IMR-90 (cell line): ENCODE results near the gene KLHL3. TPM values are rescaled to one million over a fixed set of nuclear protein-coding genes. Genes with fewer than 3 reads are reported as not detected.

Source experiments
- ATAC-seq: fragments of 200-7000 bp; cut with Tn5 transposase; 2 replicates; pipeline ENCODE4 v1.9.1; 2020; ENCODE audit warnings: low read depth, mild to moderate bottlenecking, moderate library complexity
- BruUV-seq: library from RNA; stranded (reverse); fragments of 400-500 nt; replicated peaks from 2 replicates; lab custom pipeline; 2021; lab: Mats Ljungman, UMichigan
- CTCF ChIA-PET: fragments of 300-600 bp; formaldehyde crosslinking; extraction: SDS; loops from one replicate; lab custom pipeline; 2021; ENCODE audit warnings: antibody characterized with exemption; lab: Yijun Ruan, JAX
- POLR2A ChIA-PET: fragments of 300-600 bp; sonication (Branson Sonifier 250); formaldehyde crosslinking; loops from one replicate; lab custom pipeline; 2022; ENCODE audit warnings: antibody characterized with exemption; ENCODE audit not compliant: unreplicated experiment; lab: Charles Lee
- DNase-seq: peaks from one replicate; pipeline ENCODE4 v3.0.0; 2013
- H2AFZ ChIP-seq: replicated peaks from 2 replicates; pipeline ENCODE3; 2013; ENCODE audit warnings: low read length, mild to moderate bottlenecking; ENCODE audit not compliant: poor library complexity
- H2AK5ac ChIP-seq: 2 replicates; pipeline ENCODE4 v1.6.1; 2013; ENCODE audit warnings: low read depth, low read length, inconsistent platforms
- H2AK9ac ChIP-seq: replicated peaks from 2 replicates; pipeline ENCODE3; 2013; ENCODE audit warnings: mild to moderate bottlenecking, low read depth, low read length, moderate library complexity; ENCODE audit not compliant: poor library complexity
- H2BK120ac ChIP-seq: 2 replicates; pipeline ENCODE4 v1.6.1; 2013; ENCODE audit warnings: low read depth, low read length, inconsistent platforms
- H2BK15ac ChIP-seq: 3 replicates; pipeline ENCODE4 v1.6.1; 2013; ENCODE audit warnings: low read depth, low read length, inconsistent platforms
- H2BK20ac ChIP-seq: 2 replicates; pipeline ENCODE4 v1.6.1; 2013; ENCODE audit warnings: low read depth, mild to moderate bottlenecking, inconsistent platforms, low read length, moderate library complexity
- H2BK5ac ChIP-seq: 2 replicates; pipeline ENCODE4 v1.6.1; 2013; ENCODE audit warnings: mild to moderate bottlenecking, low read depth, low read length, inconsistent platforms; ENCODE audit not compliant: poor library complexity, severe bottlenecking
- H3K14ac ChIP-seq: replicated peaks from 2 replicates; pipeline ENCODE4 v1.6.1; 2013; ENCODE audit warnings: low read depth, low read length, inconsistent platforms
- H3K18ac ChIP-seq: 2 replicates; pipeline ENCODE4 v1.6.1; 2013; ENCODE audit warnings: low read depth, low read length, control low read depth
- H3K23ac ChIP-seq: 2 replicates; pipeline ENCODE4 v1.6.1; 2013; ENCODE audit warnings: low read depth, low read length, inconsistent platforms
- H3K27ac ChIP-seq: 2 replicates; pipeline ENCODE4 v1.5.1; 2013; ENCODE audit warnings: mild to moderate bottlenecking, control low read depth, low read length; ENCODE audit not compliant: insufficient read depth
- H3K27me3 ChIP-seq: 2 replicates; pipeline ENCODE4 v1.6.1; 2013; ENCODE audit warnings: low read length; ENCODE audit not compliant: control insufficient read depth, insufficient read depth
- H3K36me3 ChIP-seq: 2 replicates; pipeline ENCODE4 v1.6.1; 2013; ENCODE audit warnings: low read length, mixed read lengths; ENCODE audit not compliant: control insufficient read depth, insufficient read depth
- H3K4ac ChIP-seq: 2 replicates; pipeline ENCODE4 v1.6.1; 2013; ENCODE audit warnings: low read depth, low read length, inconsistent platforms
- H3K4me1 ChIP-seq: 2 replicates; pipeline ENCODE4 v1.6.1; 2013; ENCODE audit warnings: low read length, mixed read lengths; ENCODE audit not compliant: control insufficient read depth, insufficient read depth
- H3K4me2 ChIP-seq: 2 replicates; pipeline ENCODE4 v1.6.1; 2013; ENCODE audit warnings: low read depth, mild to moderate bottlenecking, control low read depth, low read length, moderate library complexity
- H3K4me3 ChIP-seq: 2 replicates; pipeline ENCODE4 v1.5.1; 2013; ENCODE audit warnings: low read depth, mild to moderate bottlenecking, control low read depth, low read length, moderate library complexity; ENCODE audit not compliant: insufficient read depth
- H3K56ac ChIP-seq: 2 replicates; pipeline ENCODE4 v1.6.1; 2013; ENCODE audit warnings: low read length, inconsistent platforms; ENCODE audit not compliant: insufficient read depth; ENCODE audit errors: extremely low read depth
- H3K79me1 ChIP-seq, 2 experiments: 2 replicates each; pipeline ENCODE4 v1.6.1; 2013; ENCODE audit warnings: low read length in 2 of 2, inconsistent platforms in 1 of 2, low read depth in 1 of 2
- H3K9ac ChIP-seq: 2 replicates; pipeline ENCODE4 v1.6.1; 2013; ENCODE audit warnings: low read depth, low read length, control low read depth
- H3K9me1 ChIP-seq: 2 replicates; pipeline ENCODE4 v1.6.1; 2013; ENCODE audit warnings: low read length, inconsistent platforms; ENCODE audit not compliant: insufficient read depth
- H3K9me3 ChIP-seq: 2 replicates; pipeline ENCODE4 v1.6.1; 2013; ENCODE audit warnings: low read length; ENCODE audit not compliant: control insufficient read depth, insufficient read depth
- H4K20me1 ChIP-seq: 2 replicates; pipeline ENCODE4 v1.6.1; 2013; ENCODE audit warnings: low read length, inconsistent platforms; ENCODE audit not compliant: insufficient read depth
- H4K5ac ChIP-seq: 2 replicates; pipeline ENCODE4 v1.6.1; 2013; ENCODE audit warnings: mild to moderate bottlenecking, low read depth, low read length, control low read depth
- H4K8ac ChIP-seq, 2 experiments: 2 replicates each; pipeline ENCODE4 v1.6.1; 2013; ENCODE audit warnings: low read depth in 2 of 2, low read length in 2 of 2, control low read depth in 1 of 2, inconsistent platforms in 1 of 2
- H4K91ac ChIP-seq: 2 replicates; pipeline ENCODE4 v1.6.1; 2013; ENCODE audit warnings: low read depth, low read length, inconsistent platforms; ENCODE audit not compliant: insufficient read depth
- USF2 ChIP-seq: fragments of 150-350 bp; IDR thresholded peaks from 2 replicates; pipeline ENCODE4 v1.6.1; 2017; ENCODE audit warnings: mild to moderate bottlenecking, antibody characterized with exemption, low read length, low read depth
- WGBS, 2 experiments: methylation state at CpG; one replicate each; pipeline versions ENCODE4 v1.1.5 to v1.1.7; 2013; ENCODE audit warnings: missing lambda C conversion rate in 2 of 2; ENCODE audit not compliant: insufficient read length in 1 of 2; ENCODE audit errors: extremely low coverage in 2 of 2; 5-methylcytosine and 5-hydroxymethylcytosine counted together
- dilution Hi-C: fragments of 300-500 bp; cut with HindIII; formaldehyde crosslinking; loops from one replicate; pipeline ENCODE4 v1.14.3; 2018; ENCODE audit warnings: low sequenced_read_pairs; ENCODE audit not compliant: unreplicated experiment
- in situ Hi-C: fragments of 300-500 bp; cut with MboI; formaldehyde crosslinking; loops from 3 replicates; pipeline ENCODE4 v1.14.3; 2019; ENCODE audit warnings: low sequenced_read_pairs, inconsistent platforms, mixed read lengths
- intact Hi-C: fragments of 100-400 bp; cut with micrococcal nuclease; formaldehyde crosslinking; loops from 2 replicates; pipeline ENCODE4 v1.10.0; 2022
- polyA plus RNA-seq, 3 experiments: library from polyadenylated mRNA; depleted of rRNA; stranded (reverse); fragments of >200 nt; gene quantifications; 2 replicates each; pipeline ENCODE4 v1.2.3, GENCODE V29; 2012; ENCODE audit warnings: low replicate concordance in 1 of 3
- total RNA-seq: library from RNA; depleted of rRNA; stranded (reverse); fragments of >200 nt; gene quantifications from 2 replicates; pipeline ENCODE4 v1.2.3, GENCODE V29; 2012

The KLHL3 gene
- total and polyA plus RNA-seq, 2 of the 4 experiments (the other 2 are of a cell fraction) = 2.3 to 4.1 TPM

GRCh38 chr5:137724251-137724650, 11.6 kb downstream of the KLHL3 start:
- Histone ChIP-seq H3K23ac (no peak overlapping the region), H3K9me3 (no peaks in the 10 kb centered on the region), H2BK15ac (no peak overlapping the region), H3K79me1 (no peaks in the 10 kb centered on the region; a peak in 1 of 4 replicates), H3K56ac (no peak overlapping the region), H3K4ac (no peak overlapping the region), H3K9ac (no peak overlapping the region), H3K36me3 (no peaks in the 10 kb centered on the region), H4K20me1 (no peaks in the 10 kb centered on the region), H2AK9ac (no peak overlapping the region), H4K91ac (no peak overlapping the region), H4K5ac (no peak overlapping the region), H3K14ac (no peak overlapping the region), H2BK120ac (no peak overlapping the region), H3K4me2 (no peak overlapping the region), H2BK5ac (no peak overlapping the region), H4K8ac (no peak overlapping the region), H3K4me1 (no peaks in the 10 kb centered on the region), H2BK20ac (no peak overlapping the region), H3K18ac (no peak overlapping the region), H3K27ac (no peak overlapping the region), H3K9me1 (no peaks in the 10 kb centered on the region), H2AK5ac (no peak overlapping the region), H3K27me3 (peaks cover 2% of the 10 kb centered on the region; the same call in 1 of the 2 replicates), H2AFZ (no peak overlapping the region), H3K4me3 (no peak overlapping the region)
- BruUV-seq = no TSS peak
- intact Hi-C loops = no loop called here
- in situ Hi-C loops = no loop called here
- dilution Hi-C loops = no loop called here
- ChIA-PET POLR2A (no interaction called here), CTCF (interaction anchor here (0.5 kb wide), 1 partner anchor 12 kb away, joined by 3 read pairs; no protein-coding TSS in a partner anchor)
- WGBS, 2 experiments = no CpG with 5 or more reads among the region's 2 CpGs
- TF ChIP-seq USF2 = no peak
- DNase-seq = no peak
- ATAC-seq = no peak
